ENCODE results near the gene AGPAT3.

AGPAT3 gene

DNA sequence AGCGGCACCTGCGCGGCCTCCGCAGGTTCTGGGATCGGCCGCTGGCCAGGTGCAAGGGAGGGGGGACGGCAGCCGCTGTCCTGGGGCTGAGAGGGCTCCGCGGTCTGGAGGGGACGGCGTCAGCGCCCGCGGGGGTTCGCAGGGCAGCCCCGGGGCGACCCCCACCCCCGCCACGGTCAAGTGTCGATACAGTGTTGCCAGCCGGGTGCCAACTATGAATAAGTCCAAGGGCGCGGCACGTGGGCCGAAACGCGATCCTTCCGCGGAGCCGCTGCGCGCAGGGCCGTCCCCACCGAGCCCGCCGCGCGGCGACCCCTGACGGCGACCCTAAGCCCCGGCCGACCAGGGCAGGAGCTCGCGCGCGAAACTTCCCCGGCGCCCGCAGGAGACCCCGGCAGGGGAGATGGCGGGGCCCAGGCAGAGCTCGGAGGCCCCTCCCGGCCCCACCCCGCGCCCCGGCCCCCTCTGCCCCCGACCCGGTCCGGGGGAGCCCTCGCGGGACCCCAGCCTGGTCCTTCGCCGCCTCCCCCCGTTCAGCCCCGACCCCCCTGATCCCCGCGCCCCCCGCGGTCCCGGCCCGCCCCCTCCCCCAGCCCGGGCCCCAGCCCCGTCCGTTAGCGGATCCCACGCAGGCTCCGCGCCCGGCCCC is 586 bp upstream of the AGPAT3 start:
- no peak for DNase-seq (ENCODE audit: low read depth)

DNA sequence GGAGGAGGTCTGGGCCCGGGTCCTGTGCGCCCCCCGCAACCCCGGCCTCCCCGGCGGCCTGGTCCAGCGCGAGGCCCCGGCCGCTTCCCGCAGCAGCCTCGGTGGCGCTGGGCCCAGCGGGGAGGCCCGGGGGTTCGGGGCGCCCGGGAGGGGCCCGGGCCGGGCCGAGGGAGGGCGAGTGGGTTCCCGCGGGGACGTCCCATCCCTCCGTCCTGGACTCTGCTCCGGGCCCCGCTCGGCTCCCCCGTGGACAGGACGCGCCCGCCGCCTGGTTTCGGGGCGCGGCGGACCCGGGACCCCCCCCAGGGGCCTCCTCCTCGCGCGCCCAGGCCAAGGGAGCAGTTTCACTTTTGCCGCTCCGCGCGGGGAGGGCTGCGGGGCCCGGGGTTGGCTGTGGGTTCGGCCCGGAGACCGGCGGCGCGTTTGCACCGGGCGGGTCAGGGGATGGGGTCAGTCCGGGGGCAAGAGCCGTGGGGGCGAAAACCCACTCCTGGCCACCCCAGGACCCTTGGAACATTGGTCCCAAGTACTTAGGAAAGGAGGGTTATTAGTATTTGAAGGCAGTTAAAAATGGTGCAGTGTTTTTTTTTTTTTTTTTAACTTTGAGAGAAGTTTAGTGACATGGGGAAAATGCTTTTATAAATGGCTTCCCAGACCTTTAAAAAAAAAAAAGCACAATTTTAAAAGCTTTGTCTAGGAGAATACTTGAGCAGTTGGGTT is 677 bp downstream of the AGPAT3 start:
- DNase-seq (ENCODE audit: low read depth): peak; percentile 29

DNA sequence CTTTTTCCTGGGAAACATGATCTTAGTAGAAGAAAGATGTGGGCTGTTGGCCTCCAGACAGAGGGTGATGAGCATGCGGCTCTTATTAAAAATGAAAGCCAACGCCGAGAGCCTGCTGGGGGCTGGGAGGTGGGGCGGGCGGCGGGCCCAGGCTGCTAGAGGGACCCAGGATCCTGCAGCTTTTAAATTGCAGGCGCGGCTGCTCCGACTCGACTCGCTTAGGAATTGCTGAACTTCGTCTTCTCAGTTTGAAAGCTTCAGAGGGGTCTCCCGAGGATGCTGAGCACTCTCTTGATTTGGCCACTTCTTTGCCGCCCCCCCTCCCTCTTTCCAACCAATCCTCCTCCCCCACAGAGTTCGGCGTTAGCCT is 1.2 kb downstream of the AGPAT3 start:
- peak; percentile 29 for DNase-seq (ENCODE audit: low read depth)

DNA sequence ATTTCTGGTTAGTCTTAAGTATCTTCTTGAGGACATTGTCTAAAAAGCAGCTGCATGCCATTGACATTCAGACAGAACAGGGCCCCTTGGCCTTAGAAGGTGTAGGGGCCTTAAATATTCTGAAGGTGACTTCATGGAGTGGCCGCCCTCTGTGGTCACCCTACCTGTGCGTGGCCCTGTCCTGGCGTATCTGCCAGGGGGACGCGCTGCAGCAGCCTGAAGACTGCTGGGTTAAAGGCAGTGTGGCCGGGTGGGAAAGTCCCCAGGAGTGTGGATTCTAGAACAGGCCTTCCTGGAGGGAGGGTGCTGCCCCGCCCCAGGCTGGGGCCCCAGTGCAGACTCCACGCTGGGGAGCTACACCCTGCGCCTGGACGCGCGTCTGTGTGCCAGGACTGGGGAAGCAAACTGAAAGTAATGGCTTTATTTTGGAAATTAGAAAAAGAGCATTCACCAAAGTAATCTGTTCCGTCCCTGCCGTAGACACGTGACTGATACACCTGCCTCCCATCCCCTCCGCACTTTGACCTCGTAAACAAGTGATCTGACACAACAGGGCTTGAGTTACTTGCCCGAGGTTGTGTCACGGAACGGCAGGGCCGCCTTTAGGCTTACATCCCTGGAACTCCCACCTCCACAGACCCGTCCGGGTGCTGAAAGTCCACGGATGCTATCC is 1.8 kb downstream of the AGPAT3 start:
- no peak for DNase-seq (ENCODE audit: low read depth)

DNA sequence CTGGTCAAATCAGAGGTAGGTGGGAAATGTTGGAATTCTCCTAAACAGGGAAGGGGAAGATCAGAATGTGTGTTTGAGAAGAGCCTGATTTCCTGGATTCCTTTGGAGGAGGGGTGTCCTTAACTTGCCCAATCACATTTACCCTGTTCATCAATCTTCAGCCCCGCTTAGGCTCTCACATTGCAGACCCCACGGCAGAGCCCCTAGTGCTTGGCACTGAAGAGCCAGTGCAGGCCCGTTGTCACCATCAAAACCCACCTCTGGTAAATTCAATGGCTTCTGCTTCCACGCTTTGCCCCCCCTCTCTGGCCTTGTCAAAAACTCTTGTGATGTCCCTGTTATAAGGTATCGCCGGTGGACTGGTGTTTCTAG is 2.3 kb downstream of the AGPAT3 start:
- DNase-seq (ENCODE audit: low read depth): no peak

DNA sequence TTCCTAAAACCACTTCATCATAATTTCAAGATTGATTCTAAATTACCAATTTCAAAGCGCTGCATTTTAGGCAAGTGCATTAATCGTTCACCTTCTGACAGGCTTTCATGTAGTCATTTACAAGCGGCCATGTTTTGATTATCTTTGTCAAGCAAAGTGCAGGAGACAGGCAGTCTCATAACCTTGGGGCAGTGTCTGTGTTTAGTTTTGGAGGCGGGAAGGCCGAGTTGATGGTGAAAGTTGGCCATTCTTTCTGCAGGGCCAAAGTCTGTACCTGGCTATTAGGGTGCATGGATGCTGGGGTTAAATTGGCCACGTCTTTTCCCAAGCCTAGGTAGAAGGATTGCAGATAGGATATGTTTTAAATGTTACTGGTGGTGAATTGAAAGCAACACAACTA is 2.9 kb downstream of the AGPAT3 start:
- DNase-seq (ENCODE audit: low read depth): no peak

DNA sequence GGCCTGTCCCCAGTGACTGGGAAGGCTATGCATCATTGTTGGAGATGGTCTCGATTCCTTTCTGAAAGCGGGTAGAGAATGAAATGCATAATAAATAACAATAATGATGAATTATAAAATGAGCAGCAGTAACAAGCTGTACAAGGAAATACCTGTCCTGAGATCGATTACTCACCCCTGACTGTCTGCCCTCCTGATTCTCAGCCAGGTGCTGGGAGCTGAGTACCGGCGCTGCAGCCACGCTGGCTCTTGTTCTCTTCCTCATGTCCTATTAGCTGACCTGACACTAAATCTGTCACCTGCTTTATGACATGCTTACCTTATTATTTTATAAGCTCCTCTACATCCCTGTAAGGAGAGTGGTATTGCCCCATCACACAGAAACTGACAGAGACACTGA is 3.4 kb downstream of the AGPAT3 start:
- no peak for DNase-seq (ENCODE audit: low read depth)

DNA sequence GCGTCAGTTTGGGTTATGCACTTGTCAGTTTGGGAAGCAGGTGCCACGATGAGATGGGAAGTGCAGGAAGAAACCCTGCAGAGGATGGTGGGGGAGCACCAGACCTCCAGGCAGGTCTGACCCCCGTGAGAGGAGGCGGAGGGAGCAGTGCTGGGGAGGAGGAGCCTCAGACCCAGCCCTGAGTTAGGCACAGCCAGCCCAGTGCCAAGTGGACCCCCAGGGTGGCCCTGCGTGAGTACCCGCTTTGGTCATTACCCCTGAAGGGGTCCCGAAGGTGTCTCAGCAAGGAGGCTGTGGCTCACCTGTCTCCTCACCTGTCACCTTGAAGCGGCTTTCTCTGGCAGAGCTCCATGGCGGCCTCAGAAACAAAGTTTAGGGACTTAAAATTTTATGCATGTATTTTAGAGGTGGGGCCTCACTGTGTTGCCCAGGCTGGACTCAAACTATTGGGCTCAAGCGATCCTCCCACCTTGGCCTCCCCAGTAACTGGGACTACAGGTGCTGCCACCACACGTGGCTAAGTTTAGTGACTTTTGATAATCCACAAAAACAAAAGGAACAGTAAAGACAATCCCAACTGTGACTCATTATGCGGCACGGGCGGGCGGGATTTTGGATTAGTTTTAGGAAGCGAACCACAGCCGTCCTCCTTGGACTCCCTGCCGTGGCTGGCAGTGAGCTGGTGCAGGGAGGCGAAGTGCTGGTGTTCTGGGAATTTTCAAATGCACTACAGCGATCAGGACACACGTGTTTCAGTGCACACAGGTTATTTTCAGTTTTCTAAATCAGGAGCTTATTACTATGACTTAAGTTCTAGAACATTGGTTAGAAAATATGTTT is 4.7 kb downstream of the AGPAT3 start:
- no peak for DNase-seq (ENCODE audit: low read depth)

DNA sequence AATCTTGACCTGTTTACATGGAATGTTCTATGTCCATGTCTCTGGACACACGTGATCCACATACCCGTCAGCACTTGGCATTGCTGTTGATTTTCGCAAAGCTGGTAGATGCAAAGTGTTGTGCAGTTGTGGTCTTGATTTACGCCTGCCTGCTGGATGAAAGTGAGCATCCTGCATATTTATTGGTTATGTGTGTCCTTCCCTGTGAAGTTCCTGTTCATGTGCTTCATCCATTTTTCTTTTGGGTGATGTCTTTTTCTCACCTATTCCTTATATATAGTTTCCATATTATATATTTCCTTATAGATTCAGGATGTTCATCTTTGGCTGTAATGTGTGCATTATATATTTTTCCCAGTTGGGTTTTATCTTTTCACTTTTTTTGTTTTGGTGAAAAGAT is 6.5 kb downstream of the AGPAT3 start:
- DNase-seq (ENCODE audit: low read depth): no peak

DNA sequence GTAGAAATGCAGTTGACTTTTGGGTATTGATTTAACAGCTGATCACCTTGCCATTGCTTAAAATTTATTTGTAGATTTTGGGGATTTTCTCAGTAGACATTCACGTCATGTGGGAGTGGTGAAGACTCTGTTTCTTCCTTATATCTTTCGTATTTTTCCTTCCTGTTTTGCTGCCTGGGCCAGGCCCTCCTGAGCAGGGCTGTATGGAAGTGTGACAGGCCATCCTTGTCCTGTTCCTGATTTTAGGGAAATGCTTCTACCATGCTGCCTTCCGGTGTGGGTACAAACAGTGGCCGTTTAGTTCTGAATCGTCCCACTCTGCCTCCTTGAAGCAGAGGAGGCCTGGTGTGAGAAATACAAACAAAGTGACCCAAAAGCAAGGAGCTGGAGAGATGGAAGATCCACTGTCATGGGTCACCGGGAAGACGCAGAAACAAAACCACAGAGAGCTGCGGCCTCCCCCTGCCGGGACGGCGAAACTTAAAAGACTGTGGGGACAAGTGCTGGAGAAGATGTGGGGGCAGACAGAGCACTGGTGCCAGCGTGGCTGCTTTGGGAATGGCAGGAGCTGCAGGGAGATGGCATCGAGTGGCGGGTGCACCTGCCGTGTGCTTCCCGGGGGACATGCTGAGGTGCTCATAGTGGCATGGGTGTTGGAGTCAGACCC is 7.6 kb downstream of the AGPAT3 start:
- no peak for DNase-seq (ENCODE audit: low read depth)

DNA sequence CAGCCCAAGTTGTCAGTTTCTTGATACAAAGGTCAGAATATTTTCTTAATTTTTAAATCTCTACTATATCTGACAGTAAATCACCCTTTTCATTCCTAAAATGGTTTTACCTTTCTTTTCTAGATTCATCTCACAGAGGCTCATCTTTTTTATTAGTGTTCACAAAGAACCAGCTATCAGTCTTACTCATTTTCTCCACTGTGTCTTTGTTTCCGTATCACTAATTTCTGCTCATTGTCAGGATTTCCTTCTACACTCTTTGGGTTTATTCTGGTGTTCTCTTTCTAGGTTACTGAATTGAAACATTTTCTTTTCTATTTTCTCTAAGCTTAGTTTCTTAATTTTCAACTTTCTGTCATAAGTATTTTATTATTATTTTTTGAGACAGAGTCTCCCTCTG is 8.7 kb downstream of the AGPAT3 start:
- DNase-seq (ENCODE audit: low read depth): no peak

DNA sequence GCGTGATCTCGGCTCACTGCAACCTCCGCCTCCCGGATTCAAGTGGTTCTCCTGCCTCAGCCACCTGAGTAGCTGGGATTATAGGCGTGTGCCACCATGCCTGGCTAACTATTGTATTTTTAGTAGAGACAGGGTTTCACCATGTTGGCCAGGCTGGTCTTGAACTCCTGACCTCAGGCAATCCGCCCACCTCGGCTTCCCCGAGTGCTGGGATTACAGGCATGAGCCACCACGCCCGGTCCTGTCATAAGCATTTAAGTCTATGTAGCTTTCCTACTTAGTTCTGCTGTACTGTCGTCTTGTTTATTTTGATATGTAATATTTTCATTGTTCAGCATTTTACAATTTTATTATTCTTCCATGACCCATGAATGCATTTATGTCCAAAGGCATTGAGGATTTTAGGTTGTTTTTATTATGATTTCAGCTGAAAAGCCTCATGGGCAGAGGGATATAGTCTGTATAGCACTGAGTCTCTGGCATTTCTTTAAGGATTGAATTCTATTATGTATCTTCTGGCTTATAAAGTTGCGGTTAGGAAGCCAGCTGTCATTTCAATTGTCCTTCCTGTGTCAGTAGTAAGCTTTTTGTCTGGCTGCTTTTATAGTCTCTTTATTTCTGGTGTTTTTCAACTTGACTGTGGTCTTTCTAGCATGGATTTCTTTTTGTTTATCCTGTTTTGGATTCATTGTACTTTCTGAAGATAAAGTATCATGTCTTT is 9.2 kb downstream of the AGPAT3 start:
- DNase-seq (ENCODE audit: low read depth): no peak

DNA sequence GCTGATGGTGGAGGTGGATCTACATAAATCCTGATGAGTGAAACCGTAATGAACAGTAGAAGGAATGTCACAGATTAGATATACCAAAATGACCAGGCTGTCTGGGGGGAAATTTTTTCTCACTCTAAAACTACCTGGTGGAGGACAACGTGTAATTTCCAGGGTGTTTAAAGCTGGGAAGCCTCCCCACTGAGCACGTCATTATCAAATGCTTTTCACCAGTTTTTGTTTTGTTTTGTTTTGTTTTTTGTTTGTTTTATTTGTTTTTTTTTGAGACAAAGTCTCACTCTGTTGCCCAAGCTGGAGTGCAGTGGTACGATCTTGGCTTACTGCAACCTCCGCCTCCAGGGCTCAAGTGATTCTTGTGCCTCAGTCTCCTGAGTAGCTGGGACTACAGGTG is 11.6 kb downstream of the AGPAT3 start:
- no peak for DNase-seq (ENCODE audit: low read depth)

DNA sequence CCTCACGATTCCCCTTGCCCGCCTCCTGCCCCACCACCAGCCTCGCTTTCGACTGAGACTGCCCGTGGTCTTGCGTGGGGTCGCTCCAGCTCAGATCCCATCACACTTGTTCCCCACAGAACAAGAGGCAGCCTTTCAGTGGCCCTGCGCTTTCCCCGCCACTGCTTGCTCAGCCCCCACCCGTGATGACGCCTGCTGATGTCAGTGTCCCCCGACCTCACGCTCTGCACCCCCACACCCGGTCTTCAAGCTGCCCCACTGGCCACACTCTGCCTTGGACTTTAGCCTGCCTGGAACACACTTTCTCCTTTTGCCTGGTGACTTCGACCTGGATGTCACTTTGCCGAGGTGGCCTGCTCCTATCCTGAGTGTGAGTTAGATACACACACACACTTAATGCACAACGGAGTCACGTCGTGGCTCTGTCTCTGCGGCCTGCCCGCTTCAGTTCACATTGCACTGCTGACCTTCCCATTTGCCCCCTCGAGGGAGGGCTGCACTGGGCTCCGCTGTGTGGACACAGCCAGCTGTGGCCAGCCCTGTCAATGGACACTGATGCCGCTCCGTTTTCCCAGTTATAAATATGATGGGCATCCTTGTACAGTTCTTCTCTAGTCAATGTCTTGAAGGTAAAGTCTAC is 13.0 kb downstream of the AGPAT3 start:
- DNase-seq (ENCODE audit: low read depth): no peak

DNA sequence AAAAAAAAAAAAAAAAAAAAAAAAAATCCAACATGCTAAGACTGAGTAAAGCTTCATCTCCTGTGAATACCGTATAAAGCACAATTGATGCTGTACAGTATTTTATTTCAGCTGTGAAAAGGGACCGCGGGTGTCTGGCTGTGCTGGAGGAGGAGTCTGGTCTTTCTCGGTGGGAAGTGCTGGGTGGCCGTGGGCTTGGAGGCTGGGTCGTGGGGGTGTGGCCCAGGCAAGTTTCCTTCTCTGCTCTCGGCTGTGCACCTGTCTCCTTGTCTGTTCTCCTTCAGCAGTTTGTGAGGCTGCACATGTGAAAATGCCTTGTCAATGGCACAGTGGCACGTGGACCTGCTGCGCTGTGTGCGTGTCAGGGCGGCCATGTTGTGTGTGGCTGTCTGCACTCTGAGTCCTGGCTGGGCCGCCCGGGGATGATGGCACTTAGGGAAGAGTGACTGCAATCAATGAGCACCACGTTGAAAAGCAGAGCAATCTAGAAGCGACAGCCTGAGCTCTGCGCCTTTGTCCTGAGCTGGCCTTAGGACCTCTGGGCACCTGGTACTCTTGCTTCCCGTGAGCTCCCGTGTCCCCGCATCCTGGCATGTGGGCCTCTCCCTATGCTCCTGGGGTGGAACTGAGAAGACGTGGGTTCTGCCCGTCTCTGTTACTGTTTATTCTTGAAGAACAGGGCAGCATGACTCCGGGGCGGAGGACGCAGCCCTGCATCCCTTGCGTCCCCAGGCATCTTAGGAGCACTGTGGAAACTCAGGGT is 14.5 kb downstream of the AGPAT3 start:
- no peak for DNase-seq (ENCODE audit: low read depth)

DNA sequence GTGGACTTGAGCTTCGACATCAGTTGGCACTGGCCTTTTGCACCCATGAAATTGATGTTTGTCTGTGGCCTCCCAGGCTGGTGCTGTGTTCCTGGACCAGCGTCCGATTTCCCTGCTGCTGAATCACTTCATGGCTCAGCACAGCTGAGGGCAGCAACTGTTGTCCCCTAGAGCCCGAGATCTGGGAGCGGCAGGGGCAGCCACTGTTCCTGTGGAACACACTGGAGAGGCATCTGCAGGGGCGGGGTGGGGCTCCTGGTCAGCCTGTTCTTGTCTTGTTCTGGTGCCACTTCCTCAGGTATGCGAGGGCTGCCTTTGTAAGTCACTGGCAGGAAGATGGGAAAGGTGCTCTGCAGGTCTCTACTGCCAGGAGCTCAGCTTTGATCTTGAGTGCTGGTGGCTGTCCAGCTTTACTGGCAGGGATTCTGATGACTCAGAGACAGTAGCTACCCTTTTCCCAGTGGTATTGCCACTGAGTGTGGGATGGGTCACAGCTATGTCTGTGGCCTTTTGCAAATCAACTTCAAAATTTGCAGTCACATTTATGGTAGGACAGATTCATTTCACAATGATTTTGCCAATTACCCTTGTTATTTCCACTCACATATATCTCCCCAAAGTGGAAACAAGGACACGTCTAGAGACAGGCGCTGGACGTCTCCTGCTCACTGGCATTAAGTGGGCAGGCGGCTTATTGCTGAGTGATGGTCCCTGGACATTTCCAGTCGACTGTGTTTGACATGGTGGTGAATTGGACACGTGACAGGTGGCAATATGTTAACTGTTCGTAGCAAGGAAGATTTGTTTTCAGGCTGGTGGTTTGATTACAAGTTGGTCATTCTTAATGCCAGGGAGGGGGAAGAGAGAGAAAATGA is 15.3 kb downstream of the AGPAT3 start:
- no peak for DNase-seq (ENCODE audit: low read depth)

DNA sequence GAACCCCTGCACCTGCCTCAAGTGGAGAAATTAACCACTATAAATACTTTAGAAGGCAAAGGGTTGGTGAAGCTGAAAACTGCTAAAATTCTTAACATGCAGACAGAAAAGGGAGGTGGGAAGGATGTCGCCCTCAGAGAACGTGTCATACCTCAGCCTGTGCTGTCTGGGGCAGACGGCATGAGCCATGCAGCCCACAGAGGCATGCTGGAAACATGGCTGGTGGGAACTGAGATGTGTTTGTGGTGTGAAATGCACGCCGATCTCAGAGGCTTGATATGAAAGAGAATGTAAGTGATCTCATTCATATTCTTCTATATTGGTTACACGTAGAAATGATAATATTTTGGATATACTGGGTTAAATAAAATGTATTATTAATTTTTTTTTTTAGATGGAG is 16.3 kb downstream of the AGPAT3 start:
- no peak for DNase-seq (ENCODE audit: low read depth)

DNA sequence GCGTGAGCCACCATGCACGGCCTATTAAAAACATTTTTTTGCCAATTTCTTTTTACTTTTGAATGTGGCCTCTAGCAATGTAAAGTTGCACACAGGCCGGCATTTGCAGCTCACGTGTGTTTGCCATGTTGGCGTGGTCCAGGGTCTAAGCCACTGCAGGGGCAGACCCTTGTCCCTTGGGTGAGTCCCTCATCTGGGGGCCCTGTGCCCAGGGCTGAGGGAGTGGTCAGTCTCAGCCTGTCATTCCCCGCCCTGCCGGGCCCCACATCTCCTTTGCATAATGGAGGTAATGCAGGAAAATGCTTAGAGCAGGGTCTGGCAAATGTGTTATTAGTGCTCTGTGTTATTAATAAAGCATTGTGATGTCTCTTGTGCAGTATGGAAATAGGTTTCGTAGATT is 16.9 kb downstream of the AGPAT3 start:
- DNase-seq (ENCODE audit: low read depth): no peak

DNA sequence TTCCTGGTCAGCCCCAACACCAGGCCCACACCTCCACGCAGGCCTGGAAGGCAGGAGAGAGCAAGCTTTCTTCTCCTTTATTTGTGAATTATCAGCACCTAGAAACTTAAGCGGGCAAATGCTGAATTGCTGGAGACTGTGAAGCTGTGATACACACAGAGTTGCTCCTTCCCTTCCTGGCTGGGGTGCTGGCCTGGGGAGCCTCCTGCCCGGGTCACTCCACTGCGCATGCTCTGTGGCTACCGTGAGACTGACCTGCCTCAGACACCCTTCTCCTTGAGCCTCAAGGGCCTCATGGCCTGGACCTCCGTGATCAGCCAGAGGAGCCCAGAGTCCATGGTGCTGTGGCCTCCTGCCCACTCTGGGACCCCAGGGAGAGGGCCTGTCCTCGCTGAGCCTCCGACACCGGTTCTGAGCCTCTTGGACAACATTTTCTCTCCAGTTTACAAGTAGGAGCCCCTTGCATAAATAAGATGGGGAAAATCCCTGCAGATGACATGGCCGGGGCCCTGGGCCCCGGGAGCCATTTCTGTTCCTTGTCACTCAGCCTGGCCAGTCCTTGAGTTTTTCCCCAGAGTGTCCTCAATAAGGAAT is 18.0 kb downstream of the AGPAT3 start:
- no peak for DNase-seq (ENCODE audit: low read depth)
